Measurements from ENCODE around the gene EFR3B.
"Not testable (repeated sequence)": the region's sequence is repeated elsewhere in the genome, so short reads cannot be mapped to it uniquely, and the experiment has no call there.

The EFR3B gene

GRCh38 chr2:25098056-25098455 lies 56.2 kb downstream of the EFR3B start:
- H3K4me3 ChIP-seq (ENCODE audit: low read depth, low read length) = no peak overlapping the region
- no peak for DNase-seq (ENCODE audit: low read depth)
- TF ChIP-seq, protein P1, sequence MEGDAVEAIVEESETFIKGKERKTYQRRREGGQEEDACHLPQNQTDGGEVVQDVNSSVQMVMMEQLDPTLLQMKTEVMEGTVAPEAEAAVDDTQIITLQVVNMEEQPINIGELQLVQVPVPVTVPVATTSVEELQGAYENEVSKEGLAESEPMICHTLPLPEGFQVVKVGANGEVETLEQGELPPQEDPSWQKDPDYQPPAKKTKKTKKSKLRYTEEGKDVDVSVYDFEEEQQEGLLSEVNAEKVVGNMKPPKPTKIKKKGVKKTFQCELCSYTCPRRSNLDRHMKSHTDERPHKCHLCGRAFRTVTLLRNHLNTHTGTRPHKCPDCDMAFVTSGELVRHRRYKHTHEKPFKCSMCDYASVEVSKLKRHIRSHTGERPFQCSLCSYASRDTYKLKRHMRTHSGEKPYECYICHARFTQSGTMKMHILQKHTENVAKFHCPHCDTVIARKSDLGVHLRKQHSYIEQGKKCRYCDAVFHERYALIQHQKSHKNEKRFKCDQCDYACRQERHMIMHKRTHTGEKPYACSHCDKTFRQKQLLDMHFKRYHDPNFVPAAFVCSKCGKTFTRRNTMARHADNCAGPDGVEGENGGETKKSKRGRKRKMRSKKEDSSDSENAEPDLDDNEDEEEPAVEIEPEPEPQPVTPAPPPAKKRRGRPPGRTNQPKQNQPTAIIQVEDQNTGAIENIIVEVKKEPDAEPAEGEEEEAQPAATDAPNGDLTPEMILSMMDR (IDR thresholded peaks at IDR 0.05; ENCODE audit: low read depth, low read length, missing control alignments) = no peak
- in situ Hi-C loops (cut with HindIII; ENCODE audit: low sequenced_read_pairs) = no loop called here

- H3K4me3 ChIP-seq (ENCODE audit: low read depth, low read length) = no peak overlapping the region
- in situ Hi-C loops (cut with HindIII; ENCODE audit: low sequenced_read_pairs) = no loop called here
- TF ChIP-seq, protein P1 (IDR thresholded peaks at IDR 0.05; ENCODE audit: low read depth, low read length, missing control alignments) = no peak
- DNase-seq (ENCODE audit: low read depth) = no peak
These were observed 57.0 kb downstream of the EFR3B start for GRCh38 chr2:25098670-25099486.

DNA sequence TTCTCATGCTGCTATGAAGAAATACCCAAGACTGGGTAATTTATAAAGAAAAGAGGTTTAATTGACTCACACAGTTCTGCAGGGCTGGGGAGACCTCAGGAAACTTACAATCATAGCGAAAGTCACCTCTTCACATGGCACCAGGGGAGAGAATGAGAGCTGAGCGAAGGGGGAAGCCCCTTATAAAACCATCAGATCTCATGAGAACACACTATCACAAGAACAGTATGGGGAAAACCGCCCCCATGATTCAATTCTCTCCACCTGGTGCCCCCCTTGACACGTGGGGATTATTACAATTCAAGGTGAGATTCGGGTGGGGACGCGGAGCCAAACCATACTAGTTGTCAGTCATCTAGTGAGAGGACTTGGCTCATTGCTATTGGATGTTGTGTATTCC lies 60.5 kb downstream of the EFR3B start:
- DNase-seq (ENCODE audit: low read depth); in situ Hi-C loops (cut with HindIII; ENCODE audit: low sequenced_read_pairs); H3K4me3 ChIP-seq (ENCODE audit: low read depth, low read length): not testable (repeated sequence)

GRCh38 chr2:25103287-25103871 lies 61.5 kb downstream of the EFR3B start:
- DNase-seq (ENCODE audit: low read depth) = peak; percentile 54
- TF ChIP-seq, protein P1 (IDR thresholded peaks at IDR 0.05; ENCODE audit: low read depth, low read length, missing control alignments) = no peak
- in situ Hi-C loops (cut with HindIII; ENCODE audit: low sequenced_read_pairs) = no loop called here
- H3K4me3 ChIP-seq (ENCODE audit: low read depth, low read length) = no peak overlapping the region

- DNase-seq (ENCODE audit: low read depth) = no peak
- TF ChIP-seq, protein P1 (IDR thresholded peaks at IDR 0.05; ENCODE audit: low read depth, low read length, missing control alignments) = no peak
- in situ Hi-C loops (cut with HindIII; ENCODE audit: low sequenced_read_pairs) = no loop called here
- no peak overlapping the region for H3K4me3 ChIP-seq (ENCODE audit: low read depth, low read length)
These were observed 62.9 kb downstream of the EFR3B start for GRCh38 chr2:25104736-25105135.

DNA sequence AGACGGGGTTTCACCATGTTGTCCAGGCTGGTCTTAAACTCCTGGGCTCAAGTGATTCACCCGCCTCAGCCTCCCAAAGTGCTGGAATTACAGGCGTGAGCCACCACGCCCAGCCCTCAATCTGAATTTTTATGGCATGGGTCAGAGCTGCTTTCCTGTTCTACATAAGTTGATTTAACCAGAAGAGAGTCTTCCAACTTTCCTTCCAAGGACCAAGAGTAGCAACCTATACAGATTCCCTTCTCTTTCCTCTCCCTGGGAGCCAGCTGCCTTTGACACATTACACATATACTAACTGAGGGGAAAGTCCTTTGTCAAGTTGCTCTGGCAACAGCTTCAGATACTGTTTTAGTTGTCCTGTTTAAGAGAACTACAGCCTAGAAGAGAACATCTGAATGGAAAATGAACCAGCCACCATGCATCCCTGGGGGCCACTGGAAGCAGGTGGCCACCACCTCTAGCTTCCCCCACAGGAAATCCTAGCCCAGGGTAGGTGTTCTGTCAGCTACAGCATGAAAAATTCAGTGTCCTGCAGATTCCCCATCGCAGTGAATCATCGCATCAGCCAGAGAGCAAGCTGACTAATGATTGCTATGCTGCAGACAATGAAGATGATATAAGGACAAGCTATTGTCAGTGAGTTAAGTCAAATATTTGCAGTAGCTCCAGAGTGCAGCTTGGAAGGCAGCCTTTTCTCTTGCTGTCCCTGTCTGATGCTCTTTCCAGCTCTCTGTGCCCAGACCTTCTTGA lies 63.6 kb downstream of the EFR3B start:
- in situ Hi-C loops (cut with HindIII; ENCODE audit: low sequenced_read_pairs) = no loop called here
- TF ChIP-seq, protein P1 (IDR thresholded peaks at IDR 0.05; ENCODE audit: low read depth, low read length, missing control alignments) = no peak
- no peak for DNase-seq (ENCODE audit: low read depth)
- H3K4me3 ChIP-seq (ENCODE audit: low read depth, low read length) = no peak overlapping the region
